Measurements from ENCODE around the gene TCERG1L. TPM values are rescaled to one million over a fixed set of nuclear protein-coding genes. Genes with fewer than 3 reads are reported as not detected.

The TCERG1L gene
- total and polyA plus RNA-seq, 9 of the 15 experiments (the other 6 are each of a cell fraction or from before 2014, with no cell fraction given) = not detected

- no peak overlapping the region for H3K4me3 ChIP-seq
- H3K27me3 ChIP-seq (ENCODE audit: control insufficient read depth in 2 of 2, insufficient read depth in 2 of 2, low read length in 2 of 2) = no peaks in the 10 kb centered on the region
- H3K4me1 ChIP-seq (replicated peaks in 1 of 2; ENCODE audit: control insufficient read depth in 2 of 2, insufficient read depth in 2 of 2, low read length in 2 of 2) = no peaks in the 10 kb centered on the region
- no peaks in the 10 kb centered on the region for H3K9me3 ChIP-seq (replicated peaks; ENCODE audit: control insufficient read depth, insufficient read depth, low read depth, low read length)
- WGBS (ENCODE audit: insufficient coverage, low coverage, missing lambda C conversion rate) = 7% methylated on average over 4 of the region's 6 CpGs
- no peaks in the 10 kb centered on the region for H3K9me1 ChIP-seq (ENCODE audit: control insufficient read depth, insufficient read depth, low read length)
- DNase-seq (ENCODE audit: extremely low read depth in 1 of 4, low spot score in 3 of 4) (no peak), FAIRE-seq (no peak), ATAC-seq (no peak)
- H4K20me1 ChIP-seq (replicated peaks; ENCODE audit: control insufficient read depth, insufficient read depth, low read length) = no peaks in the 10 kb centered on the region
- in situ Hi-C loops (cut with MboI) (no loop called here), intact Hi-C loops (cut with micrococcal nuclease) (no loop called here)
- no peak overlapping the region for H3K27ac ChIP-seq (ENCODE audit: extremely low read depth, low read depth, low read length)
- BruUV-seq (replicated peaks) = no TSS peak
- CTCF ChIA-PET (ENCODE audit: low intra/inter-chr PET ratio) = no interaction called here
- H3K9ac ChIP-seq (ENCODE audit: insufficient read depth in 1 of 2, low read depth in 2 of 2, low read length in 2 of 2) = no peak overlapping the region
- H2AFZ ChIP-seq (ENCODE audit: low read depth, low read length) = no peak overlapping the region
- no peaks in the 10 kb centered on the region for H3K36me3 ChIP-seq (ENCODE audit: control insufficient read depth, insufficient read depth, low read length)
- H3K79me2 ChIP-seq (ENCODE audit: control insufficient read depth, insufficient read depth, low read length) = no peaks in the 10 kb centered on the region
- POLR2A ChIA-PET = no interaction called here
- H3K4me2 ChIP-seq (ENCODE audit: insufficient read depth, low read length) = no peak overlapping the region
- TF ChIP-seq ZKSCAN3 (CRISPR knock-in tag; IDR thresholded peaks at IDR 0.05) (no peak), CEBPG (CRISPR knock-in tag; IDR thresholded peaks at IDR 0.05) (no peak), CEBPG (tag; conservative IDR thresholded peaks at IDR 0.05 in 1 of 2, IDR thresholded peaks at IDR 0.05 in 1 of 2) (no peak), ZNF589 (CRISPR knock-in tag; IDR thresholded peaks at IDR 0.05; ENCODE audit: low read depth) (no peak), NONO (IDR thresholded peaks at IDR 0.05; ENCODE audit: low read depth in 2 of 2, low read length in 1 of 2) (no peak), FOXK1 (CRISPR knock-in tag; IDR thresholded peaks at IDR 0.05; ENCODE audit: borderline replicate concordance) (no peak), TEAD1 (CRISPR knock-in tag; IDR thresholded peaks at IDR 0.05) (no peak), ZBTB17 (CRISPR knock-in tag; IDR thresholded peaks at IDR 0.05) (no peak), ZNF561 (CRISPR knock-in tag; conservative IDR thresholded peaks at IDR 0.05) (no peak), SMC3 (conservative IDR thresholded peaks at IDR 0.05; ENCODE audit: insufficient read depth, low read depth, low read length) (no peak), HDGF (IDR thresholded peaks at IDR 0.05) (no peak), MCM3 (IDR thresholded peaks at IDR 0.05) (no peak), CBX8 (IDR thresholded peaks at IDR 0.05; ENCODE audit: borderline replicate concordance, extremely low read depth, low read depth, low read length, poor library complexity, severe bottlenecking) (no peak), DDX20 (tag; IDR thresholded peaks at IDR 0.05; ENCODE audit: low read depth) (no peak), RBM34 (IDR thresholded peaks at IDR 0.05; ENCODE audit: borderline replicate concordance, insufficient read depth, low read length) (no peak), SUPT5H (IDR thresholded peaks at IDR 0.05) (no peak), ZNF239 (CRISPR knock-in tag; IDR thresholded peaks at IDR 0.05) (no peak), YBX1 (IDR thresholded peaks at IDR 0.05) (no peak)
Observed at GRCh38 chr10:131313377-131313776, 1.9 kb upstream of the TCERG1L start.
